HG02588 (cell line): ENCODE results near the gene PRLR.
"Not testable (repeated sequence)": the region's sequence is repeated elsewhere in the genome, so short reads cannot be mapped to it uniquely, and the experiment has no call there.

Source experiments
- ATAC-seq: cut with Tn5 transposase; IDR thresholded peaks from one replicate; pipeline ENCODE4 v1.9.1; 2021; ENCODE audit warnings: mild to moderate bottlenecking, moderate library complexity; ENCODE audit not compliant: unreplicated experiment

Gene PRLR

DNA sequence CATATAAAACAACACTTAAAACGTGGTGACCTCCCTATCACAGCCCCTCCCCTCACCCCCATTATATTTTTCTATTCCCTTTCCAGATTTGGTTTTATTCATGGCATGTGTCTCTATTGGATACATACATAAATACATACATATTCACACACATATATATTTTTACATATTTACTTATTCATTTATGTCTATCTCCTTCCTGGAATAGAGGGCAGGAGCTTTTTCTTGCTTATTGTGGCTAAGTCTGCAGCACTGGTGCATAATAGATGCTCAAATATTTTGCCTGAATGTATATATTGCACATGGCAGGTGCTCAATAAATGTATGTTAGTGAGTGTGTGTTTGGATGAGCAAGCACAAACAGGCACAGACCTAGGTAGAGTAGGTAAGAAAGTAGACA lies 185.0 kb downstream of the PRLR start:
- no peak for ATAC-seq

DNA sequence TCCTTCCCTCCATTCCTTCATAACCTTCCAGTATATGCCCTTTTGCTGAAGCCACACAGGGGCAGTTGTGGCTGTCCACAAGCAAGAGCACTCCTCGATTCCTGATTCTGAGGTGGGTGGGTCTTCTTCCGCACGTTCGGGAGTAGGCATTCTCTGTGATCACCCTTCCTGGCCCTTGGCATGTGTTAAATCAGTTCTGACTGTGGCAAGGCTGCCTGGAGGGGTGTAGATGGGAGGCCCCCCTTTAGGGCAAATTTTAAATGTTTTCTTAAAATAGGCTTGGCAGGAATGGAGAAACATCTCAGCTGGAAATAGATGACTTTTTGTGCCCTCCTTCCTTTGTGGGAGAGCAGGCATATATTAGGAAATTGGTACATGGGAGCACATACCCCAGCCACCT lies 185.6 kb downstream of the PRLR start:
- no peak for ATAC-seq

DNA sequence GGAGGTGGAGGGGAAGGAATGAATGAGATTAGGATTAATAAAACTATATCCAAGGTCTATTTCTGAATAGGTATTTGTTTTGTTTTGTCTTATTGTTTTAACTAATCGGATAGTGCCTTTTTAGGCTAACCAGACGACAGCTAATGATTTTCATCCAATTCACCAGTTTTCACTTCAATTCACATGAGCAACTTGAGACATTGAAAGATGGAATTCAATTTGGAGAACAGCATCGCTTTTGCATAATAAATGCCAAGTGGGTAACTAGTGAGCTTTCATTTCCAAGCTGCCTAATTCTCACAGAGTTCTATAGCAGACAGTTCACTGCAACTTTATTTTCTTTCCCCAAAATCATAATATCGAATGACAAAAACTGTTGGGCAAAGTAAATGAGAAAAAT lies 187.5 kb downstream of the PRLR start:
- ATAC-seq: no peak

DNA sequence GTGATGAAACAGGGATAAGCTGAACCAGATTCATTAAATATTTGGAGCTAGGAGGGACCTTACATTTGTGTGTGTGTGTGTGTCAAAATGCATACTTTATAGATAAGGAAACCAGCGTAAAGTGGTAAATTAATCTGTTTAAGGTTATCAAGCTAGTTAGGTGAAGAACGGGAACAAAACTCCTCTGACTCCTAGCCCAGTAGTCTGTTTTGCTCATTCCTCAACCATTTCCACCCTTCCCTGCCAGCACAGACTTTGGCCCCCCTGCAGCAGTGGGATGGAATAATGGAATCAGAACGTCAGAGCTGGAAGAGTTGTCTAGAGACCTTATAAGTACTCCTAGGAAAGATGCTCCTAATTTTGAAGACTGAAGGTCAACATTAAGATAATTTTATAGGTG lies 189.0 kb downstream of the PRLR start:
- ATAC-seq: no peak

DNA sequence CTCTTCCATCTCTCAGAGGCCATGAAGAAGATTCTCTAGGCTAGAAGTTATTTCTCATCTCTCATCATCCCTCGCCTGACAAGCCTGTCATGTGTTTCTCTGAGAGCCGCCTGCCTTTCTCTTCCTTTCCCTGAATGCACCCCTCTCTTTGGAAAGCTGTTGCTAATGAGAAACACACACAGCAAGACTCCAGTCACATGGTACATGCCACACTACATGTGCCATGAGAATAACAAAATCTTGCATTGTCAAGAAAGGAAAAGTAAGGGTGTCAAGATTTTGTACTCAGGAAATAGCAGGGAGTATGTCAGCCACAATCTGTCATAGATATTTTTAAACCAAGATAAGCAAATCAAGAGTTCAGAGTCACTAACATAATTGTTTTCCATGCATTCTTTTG lies 191.4 kb downstream of the PRLR start:
- ATAC-seq: no peak

DNA sequence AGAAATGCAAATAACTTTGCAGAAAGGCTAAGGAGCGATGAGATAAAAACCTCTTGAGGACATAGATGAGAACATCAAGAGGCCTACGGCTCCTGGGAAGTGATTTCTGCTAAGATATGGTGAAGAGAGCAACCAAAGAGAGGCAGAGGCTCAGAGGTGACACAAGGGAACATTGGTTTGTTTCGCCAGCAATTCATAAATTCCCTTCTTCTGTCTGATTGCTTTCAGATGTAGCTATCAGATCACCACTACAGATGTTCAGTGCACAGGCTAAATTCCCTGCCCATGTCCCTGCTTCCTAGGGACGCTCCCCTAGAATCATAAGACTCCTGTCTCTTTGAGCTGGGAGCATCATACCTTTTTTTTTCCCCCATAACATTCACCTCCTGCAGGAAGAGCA lies 193.8 kb downstream of the PRLR start:
- no peak for ATAC-seq

DNA sequence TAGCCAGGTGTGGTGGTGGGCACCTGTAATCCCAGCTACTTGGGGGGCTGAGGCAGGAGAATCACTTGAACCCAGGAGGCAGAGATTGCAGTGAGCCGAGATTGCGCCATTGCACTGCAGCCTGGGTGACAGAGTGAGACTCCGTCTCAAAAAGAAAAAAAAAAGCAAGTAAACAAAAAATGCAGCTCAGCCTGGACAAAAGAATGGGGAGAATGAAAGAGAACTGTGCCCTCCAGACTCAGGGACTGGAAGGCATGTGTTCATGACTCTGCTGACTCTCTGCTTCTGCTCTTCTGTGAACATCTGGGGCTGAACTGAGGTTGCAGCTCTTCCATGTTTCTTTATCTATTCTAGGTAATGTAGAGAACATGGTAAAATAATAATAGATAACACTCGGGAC lies 194.4 kb downstream of the PRLR start:
- ATAC-seq: not testable (repeated sequence)

DNA sequence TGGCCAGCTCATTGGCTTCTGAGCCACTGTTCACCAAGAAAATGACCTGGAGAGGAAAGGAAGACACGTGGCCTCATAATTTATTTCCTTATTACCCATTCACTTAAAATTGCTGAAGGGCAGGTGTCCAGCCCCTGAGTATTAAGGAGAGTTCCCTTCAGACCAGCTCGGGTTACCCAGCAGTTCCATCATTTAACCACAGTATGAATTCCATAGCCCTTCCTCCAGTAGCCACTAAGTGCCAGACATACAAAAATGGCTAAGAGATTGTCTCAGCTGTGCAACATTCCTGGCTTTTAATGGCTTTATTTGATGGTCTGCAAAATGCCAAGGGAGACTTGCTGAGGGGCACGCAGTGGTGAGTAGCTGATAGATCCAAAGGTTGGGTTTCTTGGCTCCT lies 195.0 kb downstream of the PRLR start:
- ATAC-seq: no peak

DNA sequence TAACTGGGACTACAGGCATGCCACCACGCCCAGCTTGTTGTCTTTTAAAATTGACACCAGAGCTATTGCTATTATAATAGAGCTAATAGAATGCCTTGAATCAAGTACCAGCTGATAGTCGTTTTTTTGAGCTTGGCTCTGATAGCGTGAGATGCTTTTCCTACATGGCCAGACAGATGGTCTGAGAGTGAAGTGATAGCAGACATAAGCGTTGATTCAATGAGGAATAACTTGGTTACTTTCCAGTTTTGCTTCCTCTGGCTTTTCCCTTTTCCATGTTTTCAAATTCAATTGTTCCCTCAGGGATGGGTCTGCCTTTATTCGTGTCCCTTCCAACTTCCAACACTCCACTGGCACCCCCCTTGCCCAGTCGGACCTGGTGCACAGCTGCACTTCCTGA lies 197.9 kb downstream of the PRLR start:
- ATAC-seq: no peak

DNA sequence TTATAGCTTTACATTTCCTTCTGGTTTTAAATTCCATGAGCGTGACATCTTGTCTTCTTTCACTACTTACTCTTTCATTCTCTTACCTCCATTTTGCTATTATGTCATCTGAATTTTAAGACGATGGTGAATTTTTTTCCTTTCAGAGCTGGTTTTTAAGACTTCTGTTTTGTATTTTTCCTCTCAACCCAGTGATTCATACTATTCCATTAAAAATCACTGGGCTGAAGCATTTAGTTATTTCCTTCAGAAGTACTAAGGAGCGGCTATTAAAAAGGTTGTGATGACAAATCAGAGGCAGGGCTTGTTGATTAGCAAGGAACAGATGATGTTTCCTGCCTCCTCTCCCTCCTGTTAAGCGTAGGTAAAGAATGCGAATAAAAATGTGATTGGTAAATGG lies 199.0 kb downstream of the PRLR start:
- ATAC-seq: no peak

DNA sequence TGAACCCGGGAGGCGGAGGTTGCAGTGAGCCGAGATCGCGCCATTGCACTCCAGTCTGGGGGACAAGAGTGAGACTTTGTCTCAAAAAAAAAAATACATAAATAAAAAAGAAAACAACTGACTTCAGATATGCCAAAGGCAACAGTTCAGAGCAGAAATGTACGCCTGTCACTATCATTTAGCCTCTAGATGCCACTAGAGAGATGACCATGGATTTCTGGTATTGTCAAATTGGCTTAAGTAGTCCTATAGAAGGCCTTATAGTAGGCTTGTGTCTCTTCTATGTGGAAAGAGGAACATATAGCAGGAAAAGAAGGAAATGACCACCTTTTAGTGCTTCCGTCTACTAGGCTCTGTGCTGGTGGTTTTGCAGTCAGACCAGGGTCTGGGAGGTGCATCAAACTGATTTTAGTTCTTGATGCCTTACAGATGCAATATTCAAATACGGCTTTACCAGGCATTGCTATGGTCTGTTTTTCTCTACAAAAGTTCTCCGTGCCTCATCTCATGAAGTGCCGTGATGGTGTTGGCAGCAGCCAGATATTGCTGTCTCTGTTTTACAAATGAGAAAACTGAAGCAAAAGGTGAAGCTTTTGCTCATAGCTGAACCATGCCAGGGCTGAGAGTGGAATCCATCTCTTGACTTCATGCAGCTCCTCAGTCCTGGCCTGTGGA lies 199.7 kb downstream of the PRLR start:
- no peak for ATAC-seq

DNA sequence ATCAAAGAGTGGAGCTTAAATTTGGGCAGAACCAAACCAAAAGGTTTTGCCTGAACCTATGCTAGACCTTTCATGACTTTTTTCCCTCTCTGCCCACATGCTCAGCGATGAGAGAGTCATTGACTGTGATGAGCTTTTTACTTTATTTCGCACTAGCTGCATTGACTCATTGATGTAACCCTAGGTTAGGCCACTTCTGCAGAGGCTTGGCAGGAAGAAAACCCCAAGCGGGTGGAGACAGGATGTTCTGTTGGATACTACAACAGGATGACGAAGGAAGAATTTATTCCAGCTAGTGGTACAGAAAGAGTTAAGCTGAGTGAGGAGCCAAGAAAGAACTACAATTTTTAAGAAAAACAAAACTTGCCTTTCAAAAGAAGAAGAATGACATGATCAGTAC lies 201.0 kb downstream of the PRLR start:
- no peak for ATAC-seq

DNA sequence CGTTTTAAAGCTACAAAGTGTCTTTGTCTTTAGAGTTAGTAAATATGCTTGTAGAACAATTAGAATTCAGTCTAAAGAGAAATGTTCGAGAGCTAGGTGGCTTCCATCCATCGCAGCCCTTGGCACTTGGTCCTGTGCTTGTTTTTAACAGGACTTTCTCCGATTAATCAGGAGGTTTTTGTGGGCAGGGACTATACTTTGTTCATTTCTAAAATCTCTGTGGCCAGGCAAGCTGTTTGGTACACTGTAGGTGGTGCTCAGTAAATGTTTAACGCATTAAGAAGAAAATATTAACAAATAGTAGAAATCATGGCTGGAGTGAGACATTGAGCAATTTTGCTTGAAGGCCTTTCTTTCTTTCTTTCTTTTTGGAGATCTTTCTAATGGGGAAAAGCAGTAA lies 203.3 kb downstream of the PRLR start:
- no peak for ATAC-seq

DNA sequence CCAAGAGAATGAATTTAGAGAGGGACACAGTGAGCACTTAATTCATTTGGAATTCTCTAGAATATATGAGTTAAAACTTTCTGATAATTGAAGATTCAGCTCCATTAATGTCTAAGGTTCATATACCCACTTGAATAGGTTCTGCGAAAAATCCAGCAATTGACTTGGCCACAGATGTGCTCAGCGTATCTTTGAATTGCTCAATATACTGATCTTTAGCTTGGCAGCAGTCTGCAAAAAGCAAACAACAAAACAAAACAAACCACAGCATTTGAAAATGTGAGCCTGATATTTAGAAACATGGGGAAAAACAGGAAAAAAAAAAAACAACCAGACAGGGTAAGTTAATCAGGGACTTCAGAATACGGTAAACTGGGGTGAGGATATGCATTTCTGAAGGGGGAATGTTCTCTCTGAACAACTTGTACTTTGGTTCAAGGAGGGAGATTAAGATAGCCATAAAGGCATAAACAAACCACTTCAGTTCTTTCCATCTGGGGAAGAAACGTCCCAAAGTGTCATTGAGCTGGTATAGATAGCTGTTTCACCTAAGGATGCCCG lies 203.9 kb downstream of the PRLR start:
- no peak for ATAC-seq

DNA sequence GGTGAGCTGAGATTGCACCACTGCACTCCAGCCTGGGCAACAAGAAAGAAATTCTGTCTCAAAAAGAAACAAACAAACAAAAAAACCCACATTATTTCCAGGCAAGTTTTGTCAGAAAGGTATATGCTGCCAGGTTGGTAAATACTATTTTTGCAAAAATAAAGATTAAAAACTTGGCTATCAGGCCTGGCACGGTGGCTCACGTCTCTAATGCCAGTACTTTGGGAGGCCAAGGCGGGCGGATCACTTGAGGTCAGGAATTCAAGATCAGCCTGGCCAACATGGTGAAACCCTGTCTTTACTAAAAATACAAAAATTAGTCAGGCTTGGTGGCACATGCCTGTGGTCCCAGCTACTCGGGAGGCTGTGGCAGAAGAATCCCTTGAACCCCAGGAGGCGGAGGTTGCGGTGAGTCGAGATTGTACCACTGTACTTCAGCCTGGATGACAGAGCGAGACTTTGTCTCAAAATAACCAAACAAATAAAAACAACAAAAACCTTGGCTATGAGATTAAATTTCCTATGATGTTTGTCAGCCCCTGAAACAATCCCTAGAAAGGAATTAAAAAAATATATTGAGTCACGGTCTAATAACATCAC lies 205.3 kb downstream of the PRLR start:
- no peak for ATAC-seq

DNA sequence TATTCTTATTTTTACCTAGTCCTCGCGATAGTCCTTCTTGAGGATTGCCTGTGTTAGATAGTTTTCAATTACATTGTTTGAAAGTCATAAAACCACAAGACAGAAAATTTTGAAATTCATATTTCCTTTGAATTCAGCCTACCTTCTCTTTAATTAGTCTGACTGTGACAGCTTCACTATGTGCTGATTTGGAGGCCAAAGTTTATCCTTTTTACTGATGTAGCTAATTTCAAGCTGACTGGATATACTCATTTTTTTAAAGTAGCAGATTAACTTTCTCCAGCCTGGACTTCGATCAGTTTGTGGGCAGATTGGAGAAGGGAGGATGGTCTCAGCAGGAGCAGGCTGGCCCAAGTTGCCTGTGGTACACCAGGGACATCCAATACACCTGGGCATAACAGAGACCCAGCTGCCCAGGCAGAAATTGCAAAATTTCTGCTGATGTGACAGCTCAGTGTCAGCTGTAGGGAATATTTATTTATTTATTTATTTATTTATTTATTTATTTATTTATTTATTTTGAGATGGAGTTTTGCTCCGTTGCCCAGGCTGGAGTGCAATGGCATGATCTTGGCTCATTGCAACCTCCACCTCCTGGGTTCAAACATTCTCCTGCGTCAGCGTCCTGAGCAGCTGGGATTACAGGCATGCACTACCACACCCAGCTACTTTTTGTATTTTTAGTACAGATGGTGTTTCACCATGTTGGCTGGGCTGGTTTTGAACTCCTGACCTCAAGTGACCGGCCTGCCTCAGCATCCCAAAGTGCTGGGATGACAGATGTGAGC lies 206.7 kb downstream of the PRLR start:
- no peak for ATAC-seq

DNA sequence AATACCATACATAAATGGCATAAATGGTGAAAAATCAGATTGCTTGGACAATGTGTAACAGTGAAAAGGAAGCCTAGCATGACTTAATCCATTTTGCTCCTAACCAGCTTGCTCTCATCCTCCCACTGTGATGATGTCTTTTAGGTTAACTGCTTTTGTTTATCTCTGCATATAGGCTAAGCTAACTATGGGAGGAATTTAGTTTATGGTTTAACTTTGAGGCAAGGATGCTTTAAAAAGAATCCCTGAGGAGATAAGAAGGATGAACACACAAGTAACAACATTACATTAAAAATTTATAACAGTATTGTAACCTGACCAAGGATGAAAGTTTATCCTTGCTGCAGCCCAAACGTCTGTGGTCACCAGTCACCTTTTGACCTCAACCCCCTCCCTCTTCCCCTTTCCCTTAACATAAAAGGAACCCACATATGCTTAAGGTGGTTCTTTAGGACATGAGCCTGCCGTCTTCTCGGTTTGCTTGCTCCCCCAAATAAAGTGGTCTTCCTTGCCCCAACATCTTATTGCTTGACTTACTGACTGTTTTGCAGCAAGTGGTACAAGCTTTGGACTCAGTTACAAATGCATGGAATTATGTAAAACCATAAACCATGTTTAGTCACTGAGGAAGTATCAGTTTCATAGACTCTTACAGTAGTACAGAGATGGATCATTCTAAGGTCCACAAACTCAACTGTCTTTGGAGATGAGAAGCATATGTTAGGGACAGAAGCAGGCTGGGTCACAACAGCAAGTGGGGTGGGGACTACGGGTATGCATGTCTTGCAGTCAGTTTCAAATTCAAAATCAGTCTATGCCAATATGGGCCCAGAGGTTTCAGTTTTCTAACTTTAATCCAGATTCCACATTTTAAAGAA lies 213.9 kb downstream of the PRLR start:
- ATAC-seq: no peak

DNA sequence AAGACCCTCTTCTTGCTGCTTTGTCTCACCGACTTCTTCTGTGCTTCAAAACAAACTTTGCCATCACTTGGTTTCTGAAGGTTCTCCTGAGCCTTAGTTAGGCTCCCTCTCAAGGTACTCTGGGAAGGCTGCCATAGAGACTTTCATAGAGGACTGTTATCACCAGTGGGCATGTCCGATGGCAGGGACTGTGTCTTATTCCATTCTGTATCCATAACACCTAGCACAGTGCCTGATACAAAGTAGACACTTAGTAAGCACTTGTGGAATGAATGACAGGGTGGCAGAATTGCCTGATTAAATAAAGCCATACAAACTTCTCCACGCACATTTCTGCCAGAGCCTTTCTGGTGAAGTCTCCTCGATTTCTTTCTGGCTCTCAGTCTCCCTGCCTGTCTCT lies 215.2 kb downstream of the PRLR start:
- no peak for ATAC-seq

DNA sequence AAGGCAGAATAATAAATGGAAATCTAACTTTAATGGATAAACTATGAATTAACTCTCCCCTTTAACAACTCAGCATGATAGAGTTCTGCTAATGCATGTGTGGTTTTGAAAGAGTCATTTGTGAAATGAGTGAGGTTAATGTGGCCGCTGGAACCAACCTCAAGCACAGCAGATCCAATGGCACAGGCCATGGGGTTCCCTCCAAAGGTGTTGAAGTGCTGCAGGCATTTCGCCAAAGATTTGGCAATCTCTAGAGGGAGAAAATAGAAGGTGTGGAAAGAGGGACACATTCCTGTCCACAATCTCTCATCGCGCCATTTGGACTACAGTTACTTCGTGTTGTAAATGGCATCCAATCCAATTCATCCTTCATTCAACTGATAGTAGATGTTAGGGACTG lies 217.5 kb downstream of the PRLR start:
- no peak for ATAC-seq

DNA sequence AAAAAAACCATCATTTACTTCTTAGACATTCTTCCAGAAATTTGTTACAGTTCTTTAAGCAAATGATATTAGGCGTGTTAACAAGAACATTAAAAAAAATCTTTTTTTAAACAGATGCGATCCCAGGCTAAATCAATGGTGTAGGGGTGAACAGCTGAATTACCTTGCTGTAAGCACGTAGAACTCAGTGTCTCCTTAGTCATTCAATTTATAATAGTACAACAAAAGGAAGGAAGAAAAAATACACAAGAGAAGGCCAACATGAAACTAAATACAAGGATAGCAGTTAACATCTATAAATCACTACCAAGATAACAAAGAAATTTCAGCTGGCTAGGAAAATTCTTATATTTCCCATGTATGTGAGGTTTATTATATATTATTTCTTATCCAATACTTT lies 217.9 kb downstream of the PRLR start:
- no peak for ATAC-seq

DNA sequence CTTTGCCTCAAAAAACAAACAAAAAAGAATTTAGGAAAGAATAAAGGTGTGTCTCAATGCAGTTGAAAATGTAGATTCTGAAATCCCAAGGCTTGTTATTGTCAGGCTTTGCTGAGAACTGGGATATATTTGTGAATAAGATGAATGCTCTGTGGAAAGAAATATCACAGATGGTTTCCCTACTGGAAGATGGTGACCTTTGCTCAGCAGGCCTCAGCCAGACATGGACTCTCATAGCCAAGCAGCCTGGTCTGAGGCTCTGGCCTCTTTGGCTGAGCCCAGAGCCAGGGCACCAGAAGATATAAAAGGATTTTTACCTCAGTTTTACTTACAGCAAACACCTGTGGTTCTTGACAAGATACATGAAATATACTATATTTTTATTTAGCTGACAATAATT lies 219.6 kb downstream of the PRLR start:
- ATAC-seq: no peak
